Right hindlimb (tissue), 1 donor: ENCODE results near the gene FLYWCH1.

ENCODE experiments used
- DNase-seq: peaks from one replicate; pipeline ENCODE4 v3.0.0-alpha.2; 2018

FLYWCH1 gene

DNA sequence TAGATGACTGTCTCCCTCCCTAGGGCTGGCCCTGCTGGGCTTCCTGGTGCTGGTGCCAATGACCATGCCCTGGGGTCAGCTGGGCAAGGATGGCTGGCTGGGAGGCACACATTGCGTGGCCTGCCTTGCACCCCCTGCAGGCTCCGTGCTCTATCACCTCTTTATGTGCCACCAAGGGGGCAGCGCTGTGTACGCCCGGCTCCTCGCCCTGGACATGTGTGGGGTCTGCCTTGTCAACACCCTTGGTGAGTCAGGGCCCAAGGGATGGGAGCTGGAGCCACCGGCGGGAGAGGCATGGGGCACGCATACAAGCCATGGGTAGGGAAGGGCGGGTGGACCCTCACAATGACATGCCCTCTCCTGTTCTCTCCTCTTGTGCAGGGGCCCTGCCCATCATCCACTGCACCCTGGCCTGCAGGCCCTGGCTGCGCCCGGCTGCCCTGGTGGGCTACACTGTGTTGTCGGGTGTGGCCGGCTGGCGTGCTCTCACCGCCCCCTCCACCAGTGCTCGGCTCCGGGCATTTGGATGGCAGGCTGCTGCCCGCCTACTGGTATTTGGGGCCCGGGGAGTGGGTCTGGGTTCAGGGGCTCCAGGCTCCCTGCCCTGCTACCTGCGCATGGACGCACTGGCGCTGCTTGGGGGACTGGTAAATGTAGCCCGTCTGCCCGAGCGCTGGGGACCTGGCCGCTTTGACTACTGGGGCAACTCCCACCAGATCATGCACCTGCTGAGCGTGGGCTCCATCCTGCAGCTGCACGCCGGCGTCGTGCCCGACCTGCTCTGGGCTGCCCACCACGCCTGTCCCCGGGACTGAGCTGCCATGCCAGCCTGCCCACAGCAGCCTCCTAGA lies 59.6 kb downstream of the FLYWCH1 start:
- DNase-seq, result no peak

DNA sequence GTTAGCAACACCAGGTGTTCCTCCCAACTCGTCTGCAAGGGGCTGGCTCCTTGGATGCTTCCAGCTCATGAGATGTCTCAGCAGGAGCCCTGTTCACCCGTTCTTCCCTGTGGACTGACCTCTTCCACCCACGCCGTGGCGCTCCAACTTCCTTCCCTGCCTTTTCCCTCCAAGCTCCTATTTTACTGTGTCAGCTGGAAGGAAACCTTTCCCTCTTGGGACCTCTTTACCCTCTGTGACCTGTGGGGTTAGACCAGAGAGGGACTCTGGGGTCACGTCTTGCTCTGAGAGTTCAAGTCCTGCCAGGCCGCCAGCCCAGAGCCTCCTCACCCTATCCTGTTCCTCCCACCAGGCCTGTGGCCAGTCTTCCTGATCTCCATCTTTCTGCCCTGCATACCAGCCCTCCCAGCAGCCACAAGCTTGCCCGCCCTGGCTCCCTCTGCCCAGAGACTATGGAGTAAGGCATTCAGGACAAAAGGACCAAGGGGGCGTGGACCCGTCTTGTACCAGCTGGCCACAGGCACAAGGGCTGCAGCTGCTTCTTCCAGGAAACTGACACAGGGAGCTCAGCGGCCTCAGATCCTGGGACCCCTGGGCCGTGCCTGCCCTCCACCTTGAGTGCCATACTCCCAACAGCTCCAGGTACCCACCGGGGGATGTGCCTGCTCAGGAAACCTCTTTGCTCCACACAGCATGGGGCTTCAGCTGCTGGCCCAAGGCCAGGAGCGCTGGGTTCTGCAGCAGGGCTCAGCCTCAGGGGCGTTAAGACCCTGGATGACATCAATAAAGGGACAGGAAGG lies 60.5 kb downstream of the FLYWCH1 start:
- DNase-seq, result no peak

DNA sequence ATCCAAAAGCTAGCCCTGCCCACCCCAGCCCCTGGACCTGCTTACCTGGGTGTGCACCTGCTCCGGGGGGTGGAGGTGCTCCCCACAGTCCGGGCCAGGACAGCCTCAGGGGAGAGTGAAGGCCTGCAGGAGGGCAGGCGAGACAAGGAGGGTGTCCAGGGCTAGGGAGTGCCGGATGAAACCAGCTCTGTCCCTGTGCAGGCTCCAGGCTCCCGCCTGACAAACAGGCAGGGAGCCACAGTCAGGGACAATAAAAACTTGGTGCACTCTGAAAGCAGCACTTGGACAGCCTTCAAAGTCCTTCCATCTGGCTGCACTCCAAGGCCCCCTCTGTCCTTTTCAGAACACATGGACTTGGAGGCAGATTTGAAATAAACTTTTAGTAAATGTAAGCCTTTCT lies 61.4 kb downstream of the FLYWCH1 start:
- DNase-seq, result no peak

DNA sequence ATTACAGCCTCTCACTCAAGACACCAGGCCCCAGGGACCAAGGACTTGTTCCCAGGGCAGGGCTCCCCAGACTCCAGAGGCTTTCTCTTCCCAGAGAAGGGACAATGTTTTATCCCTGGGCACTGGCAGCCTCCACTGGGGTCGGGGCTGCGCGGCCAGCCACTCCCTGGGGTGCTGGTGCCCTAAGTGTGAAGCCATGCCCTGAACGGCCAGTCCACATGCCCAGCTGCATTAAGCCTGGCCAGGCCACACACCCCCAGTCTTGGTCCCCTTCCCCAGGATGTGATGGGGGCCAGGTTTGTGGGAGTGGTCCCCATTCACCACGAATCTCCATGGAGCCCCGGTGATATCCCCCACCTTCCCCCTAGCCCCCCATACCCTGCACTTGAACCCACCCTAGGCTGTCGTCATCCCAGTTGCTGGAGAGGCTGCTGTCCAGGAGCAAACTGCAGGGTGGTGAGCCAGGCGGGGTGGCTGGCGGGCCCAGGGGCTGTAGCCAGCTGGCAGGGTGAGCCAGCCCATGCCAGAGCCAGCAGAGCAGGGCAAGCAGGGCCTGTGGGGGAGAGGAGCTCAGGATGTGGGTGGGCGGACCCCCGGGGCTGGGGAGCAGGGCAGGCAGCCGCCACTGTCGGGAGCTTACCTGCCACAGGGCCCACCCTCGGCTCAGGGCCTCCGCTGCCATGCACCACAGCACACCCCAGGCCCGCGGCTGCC lies 62.0 kb downstream of the FLYWCH1 start:
- no peak for DNase-seq

DNA sequence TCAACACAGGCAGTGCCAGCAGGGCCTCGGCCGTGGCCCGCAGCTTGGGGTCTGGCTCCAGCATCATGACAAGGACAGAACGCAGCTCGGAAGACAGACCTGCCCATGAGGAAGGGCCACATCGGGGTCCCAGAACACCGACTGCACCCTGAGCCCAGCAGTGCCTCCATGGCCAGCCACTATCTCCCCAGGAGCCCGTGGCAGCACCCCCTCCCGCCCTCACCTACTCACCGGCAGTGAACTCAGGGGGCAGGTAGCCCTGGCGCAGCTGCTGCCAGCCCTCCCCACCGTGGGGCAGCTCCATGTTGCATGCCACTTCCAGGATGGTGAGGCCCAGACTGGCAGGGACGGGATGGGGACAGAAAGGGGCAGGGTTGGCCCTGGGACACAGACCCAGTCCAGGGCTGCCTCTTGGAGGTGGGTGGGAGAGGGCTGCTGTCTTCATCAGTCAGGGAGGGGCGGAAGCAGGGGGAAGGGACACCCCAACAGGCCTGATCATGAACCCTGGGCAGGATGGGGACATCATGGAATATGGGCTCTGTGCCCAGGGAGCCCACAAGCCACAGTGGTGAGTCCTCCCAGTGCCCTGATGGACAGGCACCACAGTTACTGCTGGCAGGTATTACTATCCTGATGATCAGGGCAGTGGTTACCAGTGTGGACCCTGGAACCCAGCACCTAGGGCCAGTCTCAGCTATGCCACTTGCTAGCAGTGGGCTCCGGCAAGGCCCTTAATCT lies 62.8 kb downstream of the FLYWCH1 start:
- DNase-seq, result no peak

DNA sequence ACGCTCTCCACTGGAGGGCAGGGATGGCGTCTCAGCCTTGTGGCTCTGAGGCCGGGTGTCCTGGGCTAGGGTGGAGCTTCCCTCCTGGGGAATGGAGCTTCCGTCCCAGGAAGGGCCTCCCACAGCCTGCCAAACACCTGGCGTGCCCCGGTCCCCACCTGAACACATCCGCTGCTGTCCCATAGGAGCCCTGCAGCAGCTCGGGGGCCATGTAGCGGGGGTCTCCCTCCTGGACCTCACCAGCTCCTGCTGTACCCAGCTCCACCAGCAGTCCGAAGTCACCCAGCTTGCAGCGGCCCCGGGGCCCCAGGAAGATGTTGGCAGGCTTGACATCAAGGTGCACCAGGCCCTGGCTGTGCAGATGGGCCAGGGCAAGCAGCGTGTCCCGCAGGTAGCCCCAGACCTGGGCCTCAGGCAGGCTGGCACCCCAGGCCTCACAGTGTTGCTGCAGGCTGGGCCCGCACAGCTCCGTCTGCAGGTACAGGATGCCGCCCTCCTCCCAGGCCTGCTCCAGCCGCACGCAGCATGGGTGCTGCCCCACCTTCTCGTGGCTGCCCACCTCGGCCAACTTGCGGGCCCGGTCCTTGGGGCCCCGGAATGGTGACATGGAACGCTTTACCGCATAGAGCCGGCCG lies 63.5 kb downstream of the FLYWCH1 start:
- no peak for DNase-seq

DNA sequence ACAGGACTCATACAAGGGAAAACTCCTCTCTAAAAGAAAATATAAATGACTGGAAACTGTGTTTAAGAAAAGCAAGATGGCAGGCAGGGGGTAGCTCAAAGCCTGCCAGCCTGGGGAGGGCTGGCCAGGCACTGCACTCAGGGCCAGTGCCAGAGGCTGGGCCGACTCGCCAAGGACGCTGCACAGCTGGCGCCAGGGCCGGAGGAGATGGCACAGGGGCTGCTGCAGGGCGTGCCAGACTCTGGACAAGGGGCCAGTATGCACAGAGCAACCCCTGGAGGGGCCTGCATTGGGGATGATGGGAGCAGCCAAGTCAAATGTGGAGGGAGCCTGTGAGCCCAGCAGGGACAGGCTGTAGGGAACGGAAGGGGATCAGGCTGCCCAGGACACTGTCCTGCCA lies 64.5 kb downstream of the FLYWCH1 start:
- DNase-seq, result no peak

DNA sequence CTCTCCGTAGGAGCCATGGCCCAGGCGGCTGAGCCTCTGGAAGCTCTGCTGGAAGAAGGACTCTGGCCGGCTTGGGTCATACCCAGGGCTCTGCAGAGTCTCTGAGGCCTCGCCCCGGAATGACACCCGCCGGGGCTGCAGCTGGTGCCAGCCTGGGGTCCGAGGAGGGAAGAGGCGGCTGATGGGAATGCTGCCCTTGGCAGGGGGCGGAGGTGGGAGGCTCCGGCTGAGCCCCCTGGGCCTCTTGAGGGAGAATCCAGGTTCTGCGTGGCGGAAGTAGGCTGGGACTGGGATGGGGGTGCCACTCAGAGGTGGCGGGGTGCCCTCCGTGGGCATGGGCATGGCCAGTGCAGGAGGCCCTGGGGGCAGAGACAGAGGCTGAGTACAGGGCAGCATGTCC lies 64.9 kb downstream of the FLYWCH1 start:
- DNase-seq, result no peak

DNA sequence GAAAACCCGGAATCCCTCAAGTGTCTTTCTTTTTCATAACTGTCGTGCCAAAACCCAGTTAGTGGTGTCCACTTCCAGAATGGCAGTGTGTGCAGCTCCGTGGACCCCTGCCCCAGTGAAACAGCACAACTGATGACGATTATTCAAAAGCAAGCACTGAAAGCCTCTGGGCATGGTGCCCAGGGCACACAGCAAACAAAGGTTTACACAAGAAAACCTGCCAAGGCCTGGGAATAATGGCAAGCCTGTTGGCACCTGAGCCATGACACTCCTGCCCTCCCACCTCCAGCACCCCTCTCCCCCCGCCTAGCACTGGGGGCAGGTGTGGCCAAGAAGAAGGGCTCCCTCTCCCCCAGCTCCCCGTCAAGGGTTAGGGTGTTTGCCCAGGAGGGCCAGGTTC lies 65.7 kb downstream of the FLYWCH1 start:
- DNase-seq, result no peak

DNA sequence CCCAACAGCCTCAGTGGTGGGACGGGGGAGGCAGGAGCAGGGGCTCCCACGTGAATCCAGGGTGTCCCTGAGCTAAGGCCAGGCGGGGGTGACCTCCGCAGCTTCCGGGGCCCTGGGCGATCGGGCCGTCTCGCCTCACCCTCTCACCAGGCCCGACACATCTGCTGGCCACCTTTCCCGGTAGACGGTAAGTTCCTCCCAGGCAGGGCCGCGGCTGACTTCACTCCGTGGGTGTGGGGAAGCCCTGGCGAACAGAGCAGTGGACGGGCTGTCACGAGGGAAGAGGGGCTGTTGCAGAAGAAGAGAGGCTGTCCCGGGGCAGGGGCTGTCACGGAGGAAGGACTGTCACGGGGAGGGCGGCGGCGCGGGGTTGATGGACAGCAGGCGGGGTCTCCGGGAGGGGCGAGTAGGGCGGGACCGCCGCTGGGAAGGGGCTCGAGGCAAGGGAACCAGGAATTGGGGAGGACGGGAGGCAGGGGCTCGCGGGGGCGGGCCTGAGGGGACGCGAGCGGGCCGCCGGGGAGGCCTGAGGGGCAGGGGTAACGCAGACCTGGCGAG lies 68.0 kb downstream of the FLYWCH1 start:
- peak; percentile 56 for DNase-seq

DNA sequence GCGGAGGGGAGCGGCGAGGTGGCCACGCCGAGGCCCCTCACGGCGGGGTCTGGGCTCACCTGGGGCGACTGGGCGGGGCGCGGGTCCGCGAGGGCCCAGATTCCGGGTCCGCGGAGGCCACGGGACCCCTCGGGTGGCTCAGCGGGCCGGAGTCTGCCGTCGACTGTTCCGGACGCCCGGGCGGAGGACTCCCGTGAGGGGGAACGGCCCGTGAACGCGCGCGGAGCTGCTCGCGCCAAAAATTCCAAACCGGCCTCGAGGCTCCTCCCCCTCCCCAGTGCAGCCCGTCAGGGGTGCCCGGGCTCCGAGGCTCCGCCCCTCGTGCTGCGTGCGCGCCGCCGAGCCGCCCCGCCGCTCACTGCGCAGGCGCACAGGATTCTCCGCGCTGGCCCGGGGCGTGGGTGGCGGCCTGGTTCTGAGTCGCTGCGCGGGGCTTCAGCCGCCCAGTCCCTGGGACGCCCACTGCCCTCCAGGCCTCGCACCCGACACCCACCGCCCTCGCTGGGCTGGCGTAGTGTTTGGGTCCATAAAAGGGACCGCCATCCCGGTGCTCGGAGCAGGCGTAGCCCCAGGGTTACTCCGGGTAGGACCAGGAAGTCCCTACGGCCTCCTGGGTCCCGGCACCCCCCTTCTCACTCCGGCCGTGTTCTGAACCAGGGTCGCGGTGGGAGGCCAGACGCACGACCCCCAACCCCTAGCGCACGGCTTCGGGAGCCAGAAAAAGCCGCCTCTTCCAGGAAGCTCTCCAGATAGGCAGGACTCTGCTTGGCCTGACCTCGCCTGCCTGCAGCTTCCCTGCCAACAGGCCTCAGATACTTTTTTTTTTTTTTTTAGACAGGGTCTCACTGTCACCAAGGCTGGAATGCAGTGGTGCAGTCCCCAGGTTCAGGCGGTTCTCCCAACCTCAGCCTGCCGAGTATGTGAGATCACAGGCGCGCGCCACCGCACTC lies 68.8 kb downstream of the FLYWCH1 start, which contains the start of gene PKMYT1:
TSS of gene PKMYT1 (minus strand) at position 220 of the 950 bp plus-strand sequence. CDS start 789 bp downstream, outside the sequence.
- DNase-seq, result peak; percentile 95

DNA sequence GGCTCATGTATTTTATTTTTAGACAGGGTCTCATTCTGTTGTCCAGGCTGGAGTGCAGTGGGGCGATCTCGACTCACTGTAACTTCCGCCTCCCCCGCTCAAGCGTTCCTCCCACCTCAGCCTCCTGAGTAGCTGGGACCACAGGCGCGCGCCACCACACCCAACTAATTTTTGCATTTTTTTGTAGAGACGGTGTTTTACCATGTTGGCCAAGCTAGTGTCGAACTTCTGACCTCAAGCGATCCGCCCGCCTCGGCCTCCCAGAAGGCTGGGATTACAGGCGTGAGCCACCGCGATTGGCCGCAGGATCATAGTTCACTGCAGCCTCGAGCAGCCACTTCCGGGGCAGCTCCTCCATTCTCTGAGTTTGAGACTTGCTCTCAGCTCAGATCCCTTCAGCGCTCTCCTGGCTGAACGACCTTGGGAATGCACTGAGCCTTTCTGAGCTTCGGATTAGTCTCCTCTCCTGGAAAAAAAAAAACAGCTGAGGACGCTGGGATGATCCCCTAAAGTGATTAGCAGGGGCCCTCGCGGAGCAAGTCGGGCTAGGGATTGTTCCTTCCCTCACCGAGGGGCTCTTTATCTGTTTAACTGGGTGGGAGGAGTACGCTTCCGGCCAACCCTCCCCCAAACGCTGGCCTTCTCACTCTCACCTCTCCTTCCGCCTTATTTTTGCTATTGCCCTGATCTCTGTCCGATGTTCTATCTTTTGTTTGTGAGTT lies 69.6 kb downstream of the FLYWCH1 start:
- no peak for DNase-seq

DNA sequence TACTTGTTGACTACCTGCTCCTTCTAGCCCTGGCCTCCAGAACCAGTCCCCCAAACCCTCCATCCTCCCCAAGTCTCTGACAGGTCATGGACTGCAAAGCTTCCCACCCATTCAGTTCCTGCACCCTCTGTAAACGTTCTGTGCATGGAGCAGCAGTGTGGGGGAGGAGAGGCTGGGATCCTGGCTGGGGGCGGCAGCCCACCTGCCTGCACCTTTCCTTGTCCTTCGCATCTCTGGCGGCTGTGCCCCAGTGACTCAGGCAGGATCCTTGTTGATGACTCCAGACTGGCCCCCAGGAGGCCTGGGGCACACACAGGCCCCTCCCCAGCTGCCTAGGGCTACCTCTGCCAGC lies 70.1 kb downstream of the FLYWCH1 start:
- DNase-seq, result no peak

DNA sequence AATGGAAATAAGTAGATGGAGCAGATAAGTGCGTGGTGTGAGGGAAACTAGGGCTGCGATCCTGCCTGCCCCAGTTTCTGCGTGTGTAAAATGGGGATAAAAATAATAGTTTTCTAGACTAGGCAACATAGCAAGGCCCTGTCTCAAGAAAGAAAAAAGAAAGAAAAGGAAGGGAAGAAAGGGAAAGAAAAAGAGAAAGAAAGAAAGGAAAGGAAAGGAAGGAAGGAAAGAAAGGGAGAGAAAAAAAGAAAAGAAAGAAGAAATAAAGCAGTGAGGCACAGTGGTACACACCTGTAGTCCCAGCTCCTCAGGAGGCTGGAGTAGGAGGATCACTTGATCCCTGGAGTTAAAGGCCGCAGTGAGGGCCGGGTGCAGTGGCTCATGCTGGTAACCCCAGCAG lies 70.7 kb downstream of the FLYWCH1 start:
- no peak for DNase-seq

DNA sequence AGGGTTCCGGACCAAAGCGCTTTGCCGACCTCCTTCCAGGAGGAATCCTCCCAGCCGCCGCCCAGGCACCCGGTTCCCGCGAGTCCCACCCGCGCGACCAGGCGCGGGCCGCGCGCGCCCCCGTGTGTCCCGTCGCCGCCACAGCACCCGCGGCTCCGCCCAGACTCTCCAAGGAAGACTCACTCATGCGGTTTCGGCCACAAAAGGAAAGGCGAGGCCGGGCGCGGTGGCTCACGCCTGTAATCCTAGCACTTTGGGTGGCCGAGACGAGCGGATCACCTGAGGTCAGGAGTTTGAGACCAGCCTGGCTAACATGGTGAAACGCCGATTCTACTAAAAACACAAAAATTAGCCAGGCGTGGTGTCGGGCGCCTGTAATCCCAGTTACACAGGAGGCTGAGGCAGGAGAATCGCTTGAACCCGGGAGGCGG lies 72.0 kb downstream of the FLYWCH1 start:
- peak; percentile 85 for DNase-seq

DNA sequence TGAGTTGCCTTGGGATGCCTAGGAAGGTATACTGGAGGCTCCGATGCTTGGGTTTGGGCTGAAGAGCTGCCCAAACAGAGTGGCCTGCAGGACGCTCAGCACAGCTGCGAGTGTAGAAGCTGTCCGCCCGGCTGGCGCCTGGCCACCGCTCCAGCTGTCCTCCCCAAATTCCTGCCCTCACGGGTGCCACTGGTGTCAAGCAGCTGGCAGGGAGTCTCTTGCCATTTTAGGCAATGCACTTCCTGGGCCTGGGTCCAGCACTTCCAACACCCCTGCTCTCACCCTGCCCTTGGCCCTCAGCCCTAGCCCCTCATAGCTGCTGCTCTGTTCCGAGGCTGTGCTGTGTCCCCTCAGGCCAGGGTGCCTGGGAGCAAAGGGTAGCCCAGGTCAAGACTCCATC lies 73.7 kb downstream of the FLYWCH1 start:
- peak; percentile 85 for DNase-seq

DNA sequence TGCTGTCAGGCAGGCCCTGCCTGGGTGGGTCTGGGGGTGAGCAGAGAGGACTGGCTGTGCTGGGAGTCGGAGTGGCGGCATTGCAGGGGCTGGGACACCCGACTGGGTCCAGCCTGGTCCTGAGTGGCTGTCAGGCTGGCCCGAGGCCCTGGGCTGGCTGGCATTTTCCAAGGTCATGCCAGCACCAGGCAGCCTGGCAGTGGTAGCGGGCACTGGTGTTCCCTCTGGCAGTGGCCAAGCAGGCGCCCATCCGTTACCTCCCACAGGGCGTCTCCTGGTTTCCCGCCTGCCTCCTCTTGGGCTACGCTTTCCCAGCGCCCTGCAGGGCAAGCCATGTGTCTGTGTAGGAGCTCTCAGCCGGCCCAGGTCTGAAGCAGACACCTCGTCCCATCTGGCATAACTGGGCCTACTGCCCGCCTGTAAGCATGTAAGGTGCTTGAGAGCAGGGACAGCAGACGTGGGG lies 74.2 kb downstream of the FLYWCH1 start:
- DNase-seq, result no peak

DNA sequence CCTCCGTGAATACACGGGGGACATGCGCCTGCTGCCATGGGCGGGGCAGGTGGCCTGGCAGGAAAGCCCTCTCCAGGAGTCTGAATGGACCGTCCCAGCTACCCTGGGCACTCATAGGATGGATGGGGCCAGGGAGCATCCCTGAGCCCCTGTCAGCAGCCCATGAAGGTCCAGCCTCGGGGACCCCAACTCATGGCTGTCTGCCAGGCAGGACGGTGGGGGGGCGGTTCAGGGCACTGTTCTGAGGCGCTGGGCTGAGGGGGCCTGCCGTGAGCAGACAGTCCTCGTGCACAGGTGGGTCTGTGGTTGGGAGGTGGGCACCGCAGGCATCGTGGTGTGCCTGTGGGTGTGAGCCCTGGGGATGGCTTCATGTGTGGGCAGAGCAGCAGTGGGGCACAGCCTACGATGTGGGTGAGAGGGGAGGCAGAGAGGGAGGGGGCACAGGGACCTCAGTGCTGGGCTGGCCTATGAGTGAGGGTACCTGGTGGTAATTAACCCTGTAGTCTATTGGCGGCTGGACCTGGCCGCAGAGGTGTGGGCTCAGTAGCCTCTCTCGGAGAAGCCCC lies 75.0 kb downstream of the FLYWCH1 start:
- DNase-seq, result no peak

DNA sequence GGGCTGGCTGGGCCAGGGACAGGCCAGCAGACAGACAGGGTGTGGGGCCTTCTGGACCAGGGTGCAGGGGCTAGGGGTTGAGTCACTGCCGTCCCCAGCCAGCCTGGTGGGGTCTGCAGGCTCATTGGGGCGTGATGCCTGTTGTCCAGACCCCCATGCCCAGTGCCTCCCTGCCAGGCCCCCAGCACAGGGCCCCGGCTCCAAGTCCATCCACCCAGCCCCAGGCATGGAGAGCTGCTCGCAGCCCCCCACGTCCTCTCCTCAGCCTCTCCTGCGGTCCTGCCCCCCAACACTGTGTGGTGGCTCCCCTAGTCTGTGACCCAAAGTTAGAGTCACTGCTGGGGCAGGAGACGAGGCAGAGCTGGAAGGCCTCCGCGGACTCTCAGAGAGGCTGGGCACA lies 75.6 kb downstream of the FLYWCH1 start:
- DNase-seq, result no peak
